ENCODE data around the gene NEDD4L.

NEDD4L gene

GRCh38 chr18:58320907-58321561 lies 277.0 kb downstream of the NEDD4L start:
- DNase-seq (ENCODE audit: low read depth), result no peak
- H3K4me3 ChIP-seq (ENCODE audit: low read depth, low read length), result no peak overlapping the region
- no peak for TF ChIP-seq POLR2A (IDR thresholded peaks at IDR 0.05; ENCODE audit: extremely low read depth, insufficient read length)
- TF ChIP-seq MAX (IDR thresholded peaks at IDR 0.05; ENCODE audit: low read depth, low read length), result no peak
- TF ChIP-seq MYC (IDR thresholded peaks at IDR 0.05; ENCODE audit: low read depth, low read length), result no peak
- TF ChIP-seq CTCF (IDR thresholded peaks at IDR 0.05; ENCODE audit: low read depth, low read length), result no peak

- DNase-seq (ENCODE audit: low read depth), result peak; percentile 60
- no peak overlapping the region for H3K4me3 ChIP-seq (ENCODE audit: low read depth, low read length)
- TF ChIP-seq MAX (IDR thresholded peaks at IDR 0.05; ENCODE audit: low read depth, low read length) (no peak), CTCF (IDR thresholded peaks at IDR 0.05; ENCODE audit: low read depth, low read length) (peak; percentile 28)
Measured at GRCh38 chr18:58321986-58322385, 278.0 kb downstream of the NEDD4L start.

GRCh38 chr18:58322464-58322863 lies 278.4 kb downstream of the NEDD4L start:
- no peak for DNase-seq (ENCODE audit: low read depth)
- no peak overlapping the region for H3K4me3 ChIP-seq (ENCODE audit: low read depth, low read length)
- TF ChIP-seq POLR2A (IDR thresholded peaks at IDR 0.05; ENCODE audit: extremely low read depth, insufficient read length) (no peak), CTCF (IDR thresholded peaks at IDR 0.05; ENCODE audit: low read depth, low read length) (no peak), MYC (IDR thresholded peaks at IDR 0.05; ENCODE audit: low read depth, low read length) (no peak), MAX (IDR thresholded peaks at IDR 0.05; ENCODE audit: low read depth, low read length) (no peak)

- no peak for TF ChIP-seq POLR2A (IDR thresholded peaks at IDR 0.05; ENCODE audit: extremely low read depth, insufficient read length)
- no peak for TF ChIP-seq CTCF (IDR thresholded peaks at IDR 0.05; ENCODE audit: low read depth, low read length)
- TF ChIP-seq MAX (IDR thresholded peaks at IDR 0.05; ENCODE audit: low read depth, low read length), result no peak
- no peak for TF ChIP-seq MYC (IDR thresholded peaks at IDR 0.05; ENCODE audit: low read depth, low read length)
- no peak overlapping the region for H3K4me3 ChIP-seq (ENCODE audit: low read depth, low read length)
- no peak for DNase-seq (ENCODE audit: low read depth)
Measured at GRCh38 chr18:58323866-58324762, 280.1 kb downstream of the NEDD4L start.

- H3K4me3 ChIP-seq (ENCODE audit: low read depth, low read length), result no peak overlapping the region
- no peak for DNase-seq (ENCODE audit: low read depth)
- TF ChIP-seq MYC (IDR thresholded peaks at IDR 0.05; ENCODE audit: low read depth, low read length) (no peak), POLR2A (IDR thresholded peaks at IDR 0.05; ENCODE audit: extremely low read depth, insufficient read length) (no peak), CTCF (IDR thresholded peaks at IDR 0.05; ENCODE audit: low read depth, low read length) (no peak), MAX (IDR thresholded peaks at IDR 0.05; ENCODE audit: low read depth, low read length) (no peak)
Measured at GRCh38 chr18:58324824-58325480, 280.9 kb downstream of the NEDD4L start.
